K562 (cell line): ENCODE results near the gene PDF. TPM values are rescaled to one million over a fixed set of nuclear protein-coding genes. Genes with fewer than 3 reads are reported as not detected.

ENCODE experiments used
- BRD9 ChIP-seq: fragments of 450-650 bp; IDR thresholded peaks from 2 replicates; pipeline ENCODE4 v1.6.1; 2018; ENCODE audit warnings: low read depth; ENCODE audit not compliant: partially characterized antibody
- GTF2E2 ChIP-seq: fragments of 200-800 bp; sonication (Bioruptor generic); IDR thresholded peaks from 2 replicates; pipeline ENCODE4 v1.6.1; 2016; ENCODE audit warnings: missing genetic modification characterization, missing compliant biosample characterization
- POLR2A ChIP-seq: fragments of 450-650 bp; conservative IDR thresholded peaks from 2 replicates; pipeline ENCODE4 v1.6.1; 2016
- polyA plus RNA-seq, 8 experiments: library from polyadenylated mRNA; depleted of rRNA in 4 of 8; stranded (reverse) in 5 of 8; unstranded in 3 of 8; fragments of >200 nt; fragmentation: Nextera tagmentation in 2 of 8; fragmentation: Illumina TruSeq in 1 of 8; extraction: Ambion mirVana in 2 of 8; extraction: Trizol in 1 of 8; gene quantifications; 2 replicates each; pipeline versions ENCODE4 v1.2.1 to v1.2.3, GENCODE V29; 2011 to 2014; ENCODE audit warnings: inconsistent platforms in 1 of 8, missing spikeins in 1 of 8
- total RNA-seq, 7 experiments: library from RNA; depleted of rRNA in 6 of 7; stranded (reverse); fragments of >200 nt in 6 of 7; fragmentation: Illumina TruSeq in 2 of 7; extraction: Trizol in 2 of 7; gene quantifications; 2 replicates each; pipeline versions ENCODE4 v1.2.1 to v1.2.3, GENCODE V29; 2011 to 2021; ENCODE audit warnings: low replicate concordance in 1 of 7
- TF ChIP-seq, protein P1 (sequence below): fragments of 450-650 bp; IDR thresholded peaks from 2 replicates; pipeline ENCODE4 v1.6.1; 2016; ENCODE audit warnings: mild to moderate bottlenecking
- TF ChIP-seq, protein P2 (sequence below): IDR thresholded peaks from 2 replicates; pipeline ENCODE4 v1.6.1; 2012; ENCODE audit warnings: low read depth, low read length, improper control_type of control experiment, borderline replicate concordance
- TF ChIP-seq, protein P3 (sequence below): sonication (generic); IDR thresholded peaks from 2 replicates; pipeline ENCODE4 v1.6.1; 2016
- TF ChIP-seq, protein P4 (sequence below), 2 experiments: fragments of 450-650 bp; IDR thresholded peaks; 2 replicates each; pipeline ENCODE4 v1.6.1; 2016; ENCODE audit warnings: mild to moderate bottlenecking in 2 of 2, borderline replicate concordance in 1 of 2, low read depth in 1 of 2, moderate library complexity in 1 of 2

Gene PDF
- total and polyA plus RNA-seq, 9 of the 15 experiments (the other 6 are each of a cell fraction or from before 2014, with no cell fraction given) = 0.15 to 72.4 (median 5.6) TPM

DNA sequence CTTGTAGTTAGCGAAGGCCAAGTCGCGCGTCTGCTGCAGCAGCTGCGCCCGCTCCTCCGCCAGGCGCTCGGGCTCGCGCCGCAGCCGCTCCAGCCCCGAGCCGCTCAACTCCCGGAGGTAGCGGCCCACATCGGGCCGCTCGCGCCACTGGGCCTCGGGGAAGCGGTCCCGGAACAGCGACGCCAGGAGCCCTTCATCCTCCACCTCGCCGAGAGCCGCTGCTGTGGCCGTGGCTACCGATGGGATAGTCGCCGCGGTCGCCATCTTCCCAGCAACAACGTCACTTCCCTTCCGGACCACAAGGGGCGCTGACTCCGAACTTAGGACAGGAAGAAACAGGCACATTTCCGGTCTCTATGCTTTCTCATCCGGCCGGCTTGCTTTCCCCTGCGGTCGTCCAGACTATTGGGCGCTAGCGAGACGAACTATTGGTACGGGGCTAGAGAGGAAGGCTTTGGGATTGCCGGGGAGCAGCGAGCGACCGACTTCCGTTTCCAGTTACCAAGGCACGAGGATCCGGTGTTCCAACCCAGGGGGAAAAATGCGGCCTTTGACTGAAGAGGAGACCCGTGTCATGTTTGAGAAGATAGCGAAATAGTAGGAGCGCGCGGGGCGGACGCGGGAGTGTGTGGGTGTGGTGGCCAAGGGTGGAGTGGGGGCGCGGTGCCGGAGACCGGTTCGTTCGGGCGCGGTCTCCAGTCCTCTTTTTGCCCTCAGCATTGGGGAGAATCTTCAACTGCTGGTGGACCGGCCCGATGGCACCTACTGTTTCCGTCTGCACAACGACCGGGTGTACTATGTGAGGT lies 9.1 kb upstream of the PDF start, which contains the start of the genes COG8 and NIP7 (continued):
- TF ChIP-seq, protein P1, sequence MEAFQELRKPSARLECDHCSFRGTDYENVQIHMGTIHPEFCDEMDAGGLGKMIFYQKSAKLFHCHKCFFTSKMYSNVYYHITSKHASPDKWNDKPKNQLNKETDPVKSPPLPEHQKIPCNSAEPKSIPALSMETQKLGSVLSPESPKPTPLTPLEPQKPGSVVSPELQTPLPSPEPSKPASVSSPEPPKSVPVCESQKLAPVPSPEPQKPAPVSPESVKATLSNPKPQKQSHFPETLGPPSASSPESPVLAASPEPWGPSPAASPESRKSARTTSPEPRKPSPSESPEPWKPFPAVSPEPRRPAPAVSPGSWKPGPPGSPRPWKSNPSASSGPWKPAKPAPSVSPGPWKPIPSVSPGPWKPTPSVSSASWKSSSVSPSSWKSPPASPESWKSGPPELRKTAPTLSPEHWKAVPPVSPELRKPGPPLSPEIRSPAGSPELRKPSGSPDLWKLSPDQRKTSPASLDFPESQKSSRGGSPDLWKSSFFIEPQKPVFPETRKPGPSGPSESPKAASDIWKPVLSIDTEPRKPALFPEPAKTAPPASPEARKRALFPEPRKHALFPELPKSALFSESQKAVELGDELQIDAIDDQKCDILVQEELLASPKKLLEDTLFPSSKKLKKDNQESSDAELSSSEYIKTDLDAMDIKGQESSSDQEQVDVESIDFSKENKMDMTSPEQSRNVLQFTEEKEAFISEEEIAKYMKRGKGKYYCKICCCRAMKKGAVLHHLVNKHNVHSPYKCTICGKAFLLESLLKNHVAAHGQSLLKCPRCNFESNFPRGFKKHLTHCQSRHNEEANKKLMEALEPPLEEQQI = peak; percentile 94
- TF ChIP-seq POLR2A (peak; percentile 95), GTF2E2 (peak; percentile 96), BRD9 (peak; percentile 18)
- TF ChIP-seq, protein P2, sequence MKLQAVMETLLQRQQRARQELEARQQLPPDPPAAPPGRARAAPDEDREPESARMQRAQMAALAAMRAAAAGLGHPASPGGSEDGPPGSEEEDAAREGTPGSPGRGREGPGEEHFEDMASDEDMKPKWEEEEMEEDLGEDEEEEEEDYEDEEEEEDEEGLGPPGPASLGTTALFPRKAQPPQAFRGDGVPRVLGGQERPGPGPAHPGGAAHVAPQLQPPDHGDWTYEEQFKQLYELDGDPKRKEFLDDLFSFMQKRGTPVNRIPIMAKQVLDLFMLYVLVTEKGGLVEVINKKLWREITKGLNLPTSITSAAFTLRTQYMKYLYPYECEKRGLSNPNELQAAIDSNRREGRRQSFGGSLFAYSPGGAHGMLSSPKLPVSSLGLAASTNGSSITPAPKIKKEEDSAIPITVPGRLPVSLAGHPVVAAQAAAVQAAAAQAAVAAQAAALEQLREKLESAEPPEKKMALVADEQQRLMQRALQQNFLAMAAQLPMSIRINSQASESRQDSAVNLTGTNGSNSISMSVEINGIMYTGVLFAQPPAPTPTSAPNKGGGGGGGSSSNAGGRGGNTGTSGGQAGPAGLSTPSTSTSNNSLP = no peak
- TF ChIP-seq, protein P3, sequence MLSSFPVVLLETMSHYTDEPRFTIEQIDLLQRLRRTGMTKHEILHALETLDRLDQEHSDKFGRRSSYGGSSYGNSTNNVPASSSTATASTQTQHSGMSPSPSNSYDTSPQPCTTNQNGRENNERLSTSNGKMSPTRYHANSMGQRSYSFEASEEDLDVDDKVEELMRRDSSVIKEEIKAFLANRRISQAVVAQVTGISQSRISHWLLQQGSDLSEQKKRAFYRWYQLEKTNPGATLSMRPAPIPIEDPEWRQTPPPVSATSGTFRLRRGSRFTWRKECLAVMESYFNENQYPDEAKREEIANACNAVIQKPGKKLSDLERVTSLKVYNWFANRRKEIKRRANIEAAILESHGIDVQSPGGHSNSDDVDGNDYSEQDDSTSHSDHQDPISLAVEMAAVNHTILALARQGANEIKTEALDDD = no peak
- TF ChIP-seq, protein P4, sequence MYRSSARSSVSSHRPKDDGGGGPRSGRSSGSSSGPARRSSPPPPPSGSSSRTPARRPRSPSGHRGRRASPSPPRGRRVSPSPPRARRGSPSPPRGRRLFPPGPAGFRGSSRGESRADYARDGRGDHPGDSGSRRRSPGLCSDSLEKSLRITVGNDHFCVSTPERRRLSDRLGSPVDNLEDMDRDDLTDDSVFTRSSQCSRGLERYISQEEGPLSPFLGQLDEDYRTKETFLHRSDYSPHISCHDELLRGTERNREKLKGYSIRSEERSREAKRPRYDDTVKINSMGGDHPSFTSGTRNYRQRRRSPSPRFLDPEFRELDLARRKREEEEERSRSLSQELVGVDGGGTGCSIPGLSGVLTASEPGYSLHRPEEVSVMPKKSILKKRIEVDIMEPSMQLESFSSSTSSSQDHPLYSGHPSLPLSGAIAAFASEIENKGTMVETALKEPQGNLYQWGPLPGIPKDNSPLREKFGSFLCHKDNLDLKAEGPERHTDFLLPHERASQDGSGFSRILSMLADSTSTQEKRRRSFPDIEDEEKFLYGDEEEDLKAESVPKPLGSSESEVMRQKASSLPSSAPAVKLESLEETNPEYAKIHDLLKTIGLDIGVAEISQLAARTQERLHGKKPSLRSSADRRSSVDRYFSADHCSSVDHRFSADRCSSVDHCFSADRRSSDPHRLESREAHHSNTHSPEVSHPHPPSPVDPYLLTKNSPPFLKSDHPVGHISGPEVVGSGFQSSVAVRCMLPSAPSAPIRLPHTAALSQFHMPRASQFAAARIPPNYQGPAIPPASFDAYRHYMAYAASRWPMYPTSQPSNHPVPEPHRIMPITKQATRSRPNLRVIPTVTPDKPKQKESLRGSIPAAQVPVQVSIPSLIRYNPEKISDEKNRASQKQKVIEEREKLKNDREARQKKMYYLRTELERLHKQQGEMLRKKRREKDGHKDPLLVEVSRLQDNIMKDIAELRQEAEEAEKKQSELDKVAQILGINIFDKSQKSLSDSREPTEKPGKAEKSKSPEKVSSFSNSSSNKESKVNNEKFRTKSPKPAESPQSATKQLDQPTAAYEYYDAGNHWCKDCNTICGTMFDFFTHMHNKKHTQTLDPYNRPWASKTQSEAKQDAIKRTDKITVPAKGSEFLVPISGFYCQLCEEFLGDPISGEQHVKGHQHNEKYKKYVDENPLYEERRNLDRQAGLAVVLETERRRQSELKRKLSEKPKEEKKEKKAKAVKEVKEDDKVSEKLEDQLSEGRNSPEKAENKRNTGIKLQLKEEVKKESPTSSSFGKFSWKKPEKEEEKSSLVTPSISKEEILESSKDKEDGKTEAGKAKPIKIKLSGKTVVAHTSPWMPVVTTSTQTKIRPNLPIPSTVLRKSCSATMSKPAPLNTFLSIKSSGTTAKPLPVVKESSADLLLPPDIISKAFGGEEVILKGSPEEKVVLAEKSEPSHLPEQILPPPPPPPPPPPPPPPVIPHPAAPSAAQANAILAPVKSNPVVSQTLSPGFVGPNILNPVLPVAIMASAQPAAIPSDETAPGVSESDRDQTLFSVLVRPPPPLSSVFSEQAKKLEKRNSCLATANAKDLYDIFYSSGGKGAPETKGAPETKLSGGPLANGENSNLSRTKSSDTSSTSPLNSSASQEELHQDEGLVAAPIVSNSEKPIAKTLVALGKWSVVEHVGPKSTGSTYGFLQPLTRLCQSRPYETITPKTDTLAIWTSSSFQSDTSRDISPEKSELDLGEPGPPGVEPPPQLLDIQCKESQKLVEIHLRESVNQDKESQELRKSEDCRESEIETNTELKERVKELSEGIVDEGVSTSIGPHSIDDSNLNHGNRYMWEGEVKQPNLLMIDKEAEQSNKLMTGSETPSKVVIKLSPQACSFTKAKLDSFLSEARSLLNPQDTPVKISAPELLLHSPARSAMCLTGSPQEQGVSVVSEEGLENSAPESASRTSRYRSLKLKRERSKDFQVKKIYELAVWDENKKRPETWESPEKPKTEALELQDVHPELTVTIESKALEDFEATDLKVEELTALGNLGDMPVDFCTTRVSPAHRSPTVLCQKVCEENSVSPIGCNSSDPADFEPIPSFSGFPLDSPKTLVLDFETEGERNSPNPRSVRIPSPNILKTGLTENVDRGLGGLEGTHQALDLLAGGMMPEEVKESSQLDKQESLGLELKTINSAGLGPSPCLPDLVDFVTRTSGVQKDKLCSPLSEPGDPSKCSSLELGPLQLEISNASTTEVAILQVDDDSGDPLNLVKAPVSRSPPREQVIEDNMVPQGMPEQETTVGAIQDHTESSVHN (IDR thresholded peaks at IDR 0.05; ENCODE audit: borderline replicate concordance in 1 of 2, low read depth in 1 of 2) = 0 out of 4 replicates have a peak, but pooled peaks of 1 of the 2 experiments have one; percentile 34
- TF ChIP-seq, all 486 proteins: peak for 179
